Muscle layer of duodenum (tissue), 2 donors: ENCODE measurements around the gene OTUD4.
"Not testable (repeated sequence)": the region's sequence is repeated elsewhere in the genome, so short reads cannot be mapped to it uniquely, and the experiment has no call there.

Experiments used
- H3K27ac ChIP-seq: one replicate; pipeline ENCODE4 v1.7.0; 2013; ENCODE audit warnings: mild to moderate bottlenecking, low read length
- H3K27me3 ChIP-seq: one replicate; pipeline ENCODE4 v1.7.0; 2013; ENCODE audit warnings: low read depth, mild to moderate bottlenecking, control low read depth, low read length
- H3K36me3 ChIP-seq, 2 donors: one replicate each; pipeline ENCODE4 v1.7.0; 2013; ENCODE audit warnings: low read length in 2 of 2, control low read depth in 1 of 2, mild to moderate bottlenecking in 1 of 2; ENCODE audit not compliant: insufficient read depth in 2 of 2, control insufficient read depth in 1 of 2
- H3K4me1 ChIP-seq, 2 donors: one replicate each; pipeline ENCODE4 v1.7.0; 2013; ENCODE audit warnings: low read length in 2 of 2, mild to moderate bottlenecking in 2 of 2, control low read depth in 1 of 2, moderate library complexity in 1 of 2; ENCODE audit not compliant: insufficient read depth in 2 of 2, control insufficient read depth in 1 of 2
- H3K4me3 ChIP-seq, 2 donors: one replicate each; pipeline ENCODE4 v1.7.0; 2013; ENCODE audit warnings: low read length in 2 of 2, low read depth in 1 of 2, mild to moderate bottlenecking in 1 of 2
- H3K9me3 ChIP-seq, 2 donors: one replicate each; pipeline ENCODE4 v1.7.0; 2013; ENCODE audit warnings: low read length in 2 of 2, control low read depth in 1 of 2, mild to moderate bottlenecking in 1 of 2; ENCODE audit not compliant: control insufficient read depth in 1 of 2
- donor health status: healthy.

The OTUD4 gene

GRCh38 chr4:145180298-145181090 is at the start of gene OTUD4:
TSS of gene OTUD4 (minus strand) at chr4:145180589. CDS start at chr4:145179973, 616 bp downstream.
- peak within 1 kb of the TSS; percentile 95 for H3K27ac ChIP-seq
- H3K4me1 ChIP-seq: peaks cover 15 to 16% of the 10 kb centered on the region in 2 donors
- H3K9me3 ChIP-seq: no peaks in the 10 kb centered on the region
- H3K36me3 ChIP-seq: no peaks in the 10 kb centered on the region
- no peaks in the 10 kb centered on the region for H3K27me3 ChIP-seq
- peak within 1 kb of the TSS; percentile 73 to 79 for H3K4me3 ChIP-seq

GRCh38 chr4:145223228-145223627 is 42.8 kb upstream of the OTUD4 start:
- H3K4me3 ChIP-seq, H3K27me3 ChIP-seq, H3K27ac ChIP-seq, H3K4me1 ChIP-seq, H3K36me3 ChIP-seq, H3K9me3 ChIP-seq: not testable (repeated sequence)

GRCh38 chr4:145221529-145221928 is 41.1 kb upstream of the OTUD4 start:
- H3K4me1 ChIP-seq, H3K4me3 ChIP-seq, H3K27ac ChIP-seq, H3K9me3 ChIP-seq, H3K36me3 ChIP-seq, H3K27me3 ChIP-seq: not testable (repeated sequence)

- Histone ChIP-seq H3K9me3 (no peaks in the 10 kb centered on the region), H3K36me3 (no peaks in the 10 kb centered on the region), H3K4me3 (no peak overlapping the region), H3K27ac (no peak overlapping the region), H3K4me1 (no peaks in the 10 kb centered on the region), H3K27me3 (no peaks in the 10 kb centered on the region)
These were observed 38.7 kb upstream of the OTUD4 start for GRCh38 chr4:145219090-145219489.

- Histone ChIP-seq H3K4me3 (no peak overlapping the region), H3K36me3 (no peaks in the 10 kb centered on the region), H3K27me3 (no peaks in the 10 kb centered on the region), H3K9me3 (no peaks in the 10 kb centered on the region), H3K4me1 (no peaks in the 10 kb centered on the region), H3K27ac (no peak overlapping the region)
These were observed 37.9 kb upstream of the OTUD4 start for GRCh38 chr4:145218251-145218650.

- Histone ChIP-seq H3K9me3 (no peaks in the 10 kb centered on the region), H3K4me1 (no peaks in the 10 kb centered on the region), H3K4me3 (no peak overlapping the region), H3K36me3 (no peaks in the 10 kb centered on the region), H3K27me3 (no peaks in the 10 kb centered on the region), H3K27ac (no peak overlapping the region)
These were observed 37.0 kb upstream of the OTUD4 start for GRCh38 chr4:145217349-145217748.

GRCh38 chr4:145216535-145216934 is 36.1 kb upstream of the OTUD4 start:
- no peaks in the 10 kb centered on the region for H3K9me3 ChIP-seq
- no peak overlapping the region for H3K27ac ChIP-seq
- H3K36me3 ChIP-seq: no peaks in the 10 kb centered on the region
- H3K4me1 ChIP-seq: no peaks in the 10 kb centered on the region
- H3K4me3 ChIP-seq: no peak overlapping the region
- no peaks in the 10 kb centered on the region for H3K27me3 ChIP-seq

GRCh38 chr4:145213245-145213644 is 32.9 kb upstream of the OTUD4 start:
- Histone ChIP-seq H3K27ac (no peak overlapping the region), H3K36me3 (no peaks in the 10 kb centered on the region), H3K9me3 (no peaks in the 10 kb centered on the region), H3K27me3 (no peaks in the 10 kb centered on the region), H3K4me3 (no peak overlapping the region), H3K4me1 (no peaks in the 10 kb centered on the region)

GRCh38 chr4:145207934-145208333 is 27.5 kb upstream of the OTUD4 start:
- no peaks in the 10 kb centered on the region for H3K36me3 ChIP-seq
- no peaks in the 10 kb centered on the region for H3K27me3 ChIP-seq
- no peak overlapping the region for H3K4me3 ChIP-seq
- H3K9me3 ChIP-seq: no peaks in the 10 kb centered on the region
- no peaks in the 10 kb centered on the region for H3K4me1 ChIP-seq
- H3K27ac ChIP-seq: no peak overlapping the region

GRCh38 chr4:145203410-145203809 is 23.0 kb upstream of the OTUD4 start:
- Histone ChIP-seq H3K4me1 (no peaks in the 10 kb centered on the region), H3K9me3 (no peaks in the 10 kb centered on the region), H3K36me3 (no peaks in the 10 kb centered on the region), H3K27ac (no peak overlapping the region), H3K4me3 (no peak overlapping the region), H3K27me3 (no peaks in the 10 kb centered on the region)

- Histone ChIP-seq H3K9me3 (no peaks in the 10 kb centered on the region), H3K27ac (no peak overlapping the region), H3K36me3 (no peaks in the 10 kb centered on the region), H3K4me3 (no peak overlapping the region), H3K27me3 (no peaks in the 10 kb centered on the region), H3K4me1 (no peaks in the 10 kb centered on the region)
These were observed 20.0 kb upstream of the OTUD4 start for GRCh38 chr4:145200366-145200765.
